Retinal pigment epithelial cell (primary cell): ENCODE data around the gene LRRC25.

ENCODE experiments used
- DNase-seq: peaks from one replicate; pipeline ENCODE4 v3.0.0-alpha.2; 2010; ENCODE audit warnings: low read depth
- H3K4me3 ChIP-seq: 2 replicates; pipeline ENCODE4 v1.5.1; 2011; ENCODE audit warnings: mild to moderate bottlenecking, low read length, control low read depth, moderate library complexity
- TF ChIP-seq, protein P1 (sequence below): conservative IDR thresholded peaks from 2 replicates; pipeline ENCODE4 v1.5.1; 2011; ENCODE audit warnings: low read depth, low read length, control low read depth, inconsistent platforms

The LRRC25 gene

DNA sequence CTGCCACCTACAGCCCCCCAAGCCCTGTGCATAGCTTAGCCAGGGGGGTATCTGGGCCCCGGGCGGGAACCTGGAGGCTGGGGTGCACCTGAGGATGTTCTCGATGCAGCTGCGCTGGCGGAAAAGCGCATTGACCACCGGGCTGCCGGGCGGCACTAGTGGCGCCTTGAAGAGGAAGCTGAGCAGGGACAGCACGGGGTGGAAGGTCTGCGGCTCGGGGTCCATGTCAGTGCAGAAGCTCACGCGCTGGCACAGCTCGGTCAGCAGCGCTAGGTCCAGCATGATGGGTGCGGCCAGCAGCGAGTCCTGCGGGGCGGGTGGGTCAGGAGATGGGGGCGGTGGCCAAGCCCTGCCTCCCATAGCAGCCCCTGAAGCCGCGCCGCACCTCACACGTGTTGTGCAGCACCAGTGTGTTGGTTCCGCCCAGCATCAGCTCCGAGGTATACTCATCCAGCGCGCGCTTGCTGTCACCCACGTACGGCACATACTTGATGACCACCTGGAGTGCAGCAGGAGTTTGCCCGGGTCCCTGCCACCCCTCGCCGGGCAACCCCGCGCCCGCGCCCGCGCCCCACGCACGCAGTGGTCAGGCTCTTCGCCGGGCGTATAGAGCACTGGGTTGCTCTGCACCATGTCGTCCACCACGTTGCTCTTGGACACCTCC is 37.9 kb upstream of the LRRC25 start:
- no peak for DNase-seq
- TF ChIP-seq, protein P1, sequence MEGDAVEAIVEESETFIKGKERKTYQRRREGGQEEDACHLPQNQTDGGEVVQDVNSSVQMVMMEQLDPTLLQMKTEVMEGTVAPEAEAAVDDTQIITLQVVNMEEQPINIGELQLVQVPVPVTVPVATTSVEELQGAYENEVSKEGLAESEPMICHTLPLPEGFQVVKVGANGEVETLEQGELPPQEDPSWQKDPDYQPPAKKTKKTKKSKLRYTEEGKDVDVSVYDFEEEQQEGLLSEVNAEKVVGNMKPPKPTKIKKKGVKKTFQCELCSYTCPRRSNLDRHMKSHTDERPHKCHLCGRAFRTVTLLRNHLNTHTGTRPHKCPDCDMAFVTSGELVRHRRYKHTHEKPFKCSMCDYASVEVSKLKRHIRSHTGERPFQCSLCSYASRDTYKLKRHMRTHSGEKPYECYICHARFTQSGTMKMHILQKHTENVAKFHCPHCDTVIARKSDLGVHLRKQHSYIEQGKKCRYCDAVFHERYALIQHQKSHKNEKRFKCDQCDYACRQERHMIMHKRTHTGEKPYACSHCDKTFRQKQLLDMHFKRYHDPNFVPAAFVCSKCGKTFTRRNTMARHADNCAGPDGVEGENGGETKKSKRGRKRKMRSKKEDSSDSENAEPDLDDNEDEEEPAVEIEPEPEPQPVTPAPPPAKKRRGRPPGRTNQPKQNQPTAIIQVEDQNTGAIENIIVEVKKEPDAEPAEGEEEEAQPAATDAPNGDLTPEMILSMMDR, result no peak
- H3K4me3 ChIP-seq, result no peak overlapping the region

DNA sequence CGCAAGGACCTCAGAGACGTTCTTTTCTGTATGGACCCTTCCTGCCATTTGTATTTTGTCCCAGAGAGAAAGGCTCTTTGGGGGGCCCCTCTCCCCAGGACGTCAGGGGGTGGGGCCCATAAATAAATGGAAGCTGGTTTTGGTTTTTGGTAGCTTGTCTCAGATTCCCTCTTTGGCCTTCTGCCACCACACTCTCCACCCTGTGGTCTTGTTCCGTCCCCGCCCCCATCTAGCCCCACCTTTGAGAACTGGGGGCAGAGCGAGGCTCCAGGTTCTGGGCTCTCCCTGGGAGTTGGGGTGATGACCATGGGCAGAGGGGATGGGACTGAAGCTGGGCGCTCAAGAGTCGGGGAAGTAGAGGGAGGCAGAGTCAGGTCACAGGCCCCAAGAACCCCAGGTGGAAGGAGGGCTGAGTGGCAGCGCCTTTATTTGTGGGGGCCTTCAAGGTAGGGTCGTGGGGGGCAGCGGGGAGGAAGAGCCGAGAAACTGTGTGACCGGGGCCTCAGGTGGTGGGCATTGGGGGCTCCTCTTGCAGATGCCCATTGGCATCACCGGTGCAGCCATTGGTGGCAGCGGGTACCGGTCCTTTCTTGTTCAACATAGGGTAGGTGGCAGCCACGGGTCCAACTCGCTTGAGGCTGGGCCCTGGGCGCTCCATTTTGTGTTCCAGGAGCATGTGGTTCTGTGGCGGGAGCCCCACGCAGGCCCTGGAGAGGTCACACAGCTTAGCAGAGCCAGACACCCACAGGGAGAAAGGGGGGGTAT is 37.2 kb upstream of the LRRC25 start:
- TF ChIP-seq, protein P1, result no peak
- no peak for DNase-seq
- H3K4me3 ChIP-seq, result peak overlapping the region; percentile 25

DNA sequence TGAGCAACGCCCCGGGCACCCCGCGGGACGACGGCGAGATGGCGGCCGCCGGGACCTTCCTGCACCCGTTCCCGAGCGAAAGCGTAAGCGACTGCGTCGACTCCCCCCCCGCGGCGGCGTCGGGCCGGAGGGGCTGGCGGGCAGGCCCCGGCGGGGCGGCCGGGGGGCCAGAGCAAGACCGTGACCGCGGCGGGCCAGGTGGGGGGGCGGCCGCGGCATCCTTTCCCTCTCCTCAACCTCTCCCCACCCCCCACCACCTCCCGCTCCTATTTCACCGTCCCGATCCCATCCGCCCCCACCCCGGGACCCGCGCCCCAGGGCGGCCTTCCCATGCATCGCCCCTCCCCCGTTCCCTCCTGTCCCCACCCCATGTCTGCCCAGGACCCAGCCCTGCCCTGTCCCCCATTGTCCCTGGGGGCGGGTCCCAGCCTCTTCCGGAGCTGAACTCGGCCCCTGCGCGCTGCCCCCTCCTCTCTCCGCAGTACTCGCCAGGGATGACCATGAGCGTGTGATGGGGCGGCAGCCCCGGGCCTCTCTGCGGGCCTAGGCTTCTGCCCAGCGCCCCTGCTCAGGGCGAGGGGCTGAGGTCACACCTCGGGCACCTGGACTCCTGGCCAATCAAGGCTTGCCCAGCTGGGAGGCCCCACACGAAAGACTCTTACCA is 36.4 kb upstream of the LRRC25 start:
- peak overlapping the region; percentile 25 for H3K4me3 ChIP-seq

DNA sequence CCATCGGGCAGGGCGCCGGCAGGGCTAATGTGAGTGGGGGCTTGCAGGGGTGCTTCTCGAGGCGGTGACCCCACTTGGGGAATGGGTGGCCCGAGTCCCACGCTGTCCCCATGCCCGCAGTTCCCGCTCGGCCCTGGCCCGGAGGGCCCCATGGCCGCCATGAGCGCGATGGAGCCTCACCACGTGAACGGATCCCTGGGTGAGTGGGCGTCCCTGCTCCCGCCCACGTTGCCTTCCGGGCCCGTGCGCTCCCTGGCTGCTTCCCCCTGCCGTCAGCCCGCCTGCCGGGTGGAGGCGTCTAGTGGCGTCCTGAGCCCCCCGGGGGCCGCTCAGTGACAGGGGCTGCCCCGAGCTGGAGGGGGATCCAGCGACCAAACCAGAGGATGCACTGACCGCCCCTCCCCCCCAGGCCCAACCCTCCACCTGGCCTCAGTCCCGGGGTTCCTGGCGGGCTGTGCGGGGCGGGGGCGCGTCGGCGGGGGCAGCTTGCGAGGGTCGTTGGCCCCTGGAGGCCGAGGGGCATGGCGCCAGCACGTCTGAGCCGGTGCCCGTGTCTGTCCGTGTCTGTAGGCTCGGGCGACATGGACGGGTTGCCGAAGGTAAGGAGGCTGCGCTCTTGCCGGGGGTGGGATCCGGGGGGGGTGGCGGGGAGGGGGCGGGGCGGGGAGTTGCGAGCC is 35.7 kb upstream of the LRRC25 start:
- peak overlapping the region; percentile 33 for H3K4me3 ChIP-seq

More for the DNA sequence above, 36.4 kb upstream of the LRRC25 start:
- TF ChIP-seq, protein P1, result no peak
- DNase-seq, result no peak

GRCh38 chr19:18432275-18433014 is 35.0 kb upstream of the LRRC25 start:
- H3K4me3 ChIP-seq, result peak overlapping the region; percentile 33
- DNase-seq, result no peak
- TF ChIP-seq, protein P1, result no peak

More for the DNA sequence above, 35.7 kb upstream of the LRRC25 start:
- TF ChIP-seq, protein P1, result no peak
- DNase-seq, result no peak
